GM21619 (cell line): Measurements from ENCODE around the gene YRDC.
"Not testable (repeated sequence)": the region's sequence is repeated elsewhere in the genome, so short reads cannot be mapped to it uniquely, and the experiment has no call there.

Experiments
- ATAC-seq: cut with Tn5 transposase; IDR thresholded peaks from one replicate; pipeline ENCODE4 v1.9.1; 2021; ENCODE audit not compliant: unreplicated experiment

YRDC gene

GRCh38 chr1:37776946-37777516 is 31.0 kb downstream of the YRDC start:
- ATAC-seq = no peak

GRCh38 chr1:37771440-37771839 is 36.6 kb downstream of the YRDC start:
- not testable (repeated sequence) for ATAC-seq

- ATAC-seq = no peak
Measured at GRCh38 chr1:37767488-37767887, 40.5 kb downstream of the YRDC start.

- ATAC-seq = no peak
Measured at GRCh38 chr1:37765916-37766664, 41.9 kb downstream of the YRDC start.

GRCh38 chr1:37764888-37765441 is 43.0 kb downstream of the YRDC start, which contains the start of gene EPHA10:
EPHA10 (minus strand) TSS chr1:37765120; CDS start chr1:37765066, 54 bp downstream.
- no peak for ATAC-seq

GRCh38 chr1:37764414-37764825 is 43.6 kb downstream of the YRDC start:
- no peak for ATAC-seq

GRCh38 chr1:37763791-37764413 is 44.1 kb downstream of the YRDC start:
- no peak for ATAC-seq

- ATAC-seq = no peak
Measured at GRCh38 chr1:37762516-37762915, 45.5 kb downstream of the YRDC start.

- ATAC-seq = no peak
Measured at GRCh38 chr1:37761416-37762095, 46.5 kb downstream of the YRDC start.

GRCh38 chr1:37759451-37759850 is 48.6 kb downstream of the YRDC start:
- ATAC-seq = no peak

GRCh38 chr1:37755951-37756560 is 52.0 kb downstream of the YRDC start:
- no peak for ATAC-seq

GRCh38 chr1:37755290-37755689 is 52.7 kb downstream of the YRDC start:
- no peak for ATAC-seq

GRCh38 chr1:37753473-37754321 is 54.3 kb downstream of the YRDC start:
- no peak for ATAC-seq
